Endothelial cell of coronary artery (primary cell): Measurements from ENCODE around the gene CHRNB1. TPM values are rescaled to one million over a fixed set of nuclear protein-coding genes. Genes with fewer than 3 reads are reported as not detected.

Experiments
- total RNA-seq: library from RNA; depleted of rRNA; stranded (reverse); fragments of >200 nt; gene quantifications from 2 replicates; pipeline ENCODE4 v1.2.3, GENCODE V29; 2014

CHRNB1 gene
- total RNA-seq = 4.4 and 6.6 TPM in 2 replicates

DNA sequence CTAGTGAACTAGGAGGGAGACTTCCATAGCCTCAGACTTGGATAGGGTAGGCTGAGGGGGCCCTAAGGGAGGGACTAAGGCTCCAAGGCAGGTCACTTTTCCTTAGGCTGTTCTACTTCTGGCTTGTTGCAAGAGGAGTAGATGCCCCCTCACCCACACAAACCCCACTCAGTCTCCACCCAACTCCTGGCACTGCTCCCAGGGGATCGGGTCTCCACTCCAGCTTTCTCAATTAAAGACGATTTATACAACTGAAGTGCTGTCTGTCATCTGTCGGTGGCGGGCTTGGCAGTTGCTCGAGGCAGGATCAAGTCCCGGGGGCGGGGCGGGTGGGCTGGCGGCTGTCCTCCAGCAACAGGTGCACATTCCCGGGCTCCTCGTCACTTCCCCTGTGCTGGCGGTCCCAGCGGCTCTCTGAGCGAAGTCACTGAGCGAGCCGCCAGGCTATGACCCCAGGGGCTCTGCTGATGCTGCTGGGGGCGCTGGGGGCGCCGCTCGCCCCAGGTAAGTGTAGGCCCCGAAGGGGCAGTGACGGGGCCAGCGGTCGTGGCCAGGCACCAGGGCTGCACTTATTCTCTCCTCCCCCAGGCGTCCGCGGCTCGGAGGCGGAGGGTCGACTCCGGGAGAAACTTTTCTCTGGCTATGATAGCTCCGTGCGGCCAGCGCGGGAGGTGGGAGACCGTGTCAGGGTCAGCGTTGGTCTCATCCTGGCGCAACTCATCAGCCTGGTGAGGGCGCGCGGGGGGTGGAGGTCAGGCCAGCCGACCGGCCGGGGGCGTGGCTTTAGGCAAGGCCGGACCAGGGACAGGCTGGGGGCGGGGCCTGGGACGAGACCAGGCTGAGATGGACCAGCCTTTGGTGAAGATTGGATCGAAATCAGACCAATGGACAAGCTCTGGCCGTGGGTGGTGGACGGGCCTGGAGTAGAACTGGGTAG, at the start of gene CHRNB1:
TSS of gene CHRNB1 (plus strand) at position 380 of the 937 bp plus-strand sequence. CDS start at position 447, 67 bp downstream.

DNA sequence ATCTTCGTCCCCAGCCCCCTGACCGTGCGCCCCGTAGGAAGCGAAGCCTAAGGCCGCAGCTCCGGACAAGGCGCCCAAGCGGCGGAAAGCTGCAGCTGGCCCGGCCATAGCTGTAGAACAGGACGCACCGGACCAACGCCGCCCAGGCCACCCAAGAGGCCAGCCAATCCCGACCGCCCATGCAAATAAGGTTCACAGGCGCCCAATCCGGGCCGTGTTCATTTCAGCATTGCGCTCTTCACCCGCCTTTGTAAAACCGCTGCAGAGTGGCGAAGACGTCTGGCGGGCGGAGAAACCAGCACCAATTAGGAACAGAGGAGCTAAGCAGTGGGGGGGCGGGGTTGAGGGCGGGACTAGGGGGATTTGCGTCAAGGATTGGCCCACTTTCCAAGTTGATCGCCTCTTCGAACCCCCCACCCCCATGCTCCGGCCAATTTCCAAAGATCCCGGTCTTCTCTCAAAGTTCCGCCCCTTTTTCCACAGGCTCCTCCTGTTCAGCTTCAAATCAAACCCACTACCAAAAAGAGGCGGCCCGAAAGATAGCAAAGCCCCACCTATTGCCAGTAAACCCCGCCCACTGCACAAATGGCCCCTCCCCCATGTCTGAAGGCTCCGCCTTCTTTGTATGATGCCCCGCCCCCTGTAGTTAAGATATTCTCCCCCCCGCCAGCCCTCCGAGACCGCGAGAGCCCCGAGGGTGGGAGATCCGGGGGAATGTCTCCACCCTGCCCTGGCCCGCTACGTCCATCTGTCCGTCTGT, 40.7 kb upstream of the CHRNB1 start, which contains the start of gene TMEM256:
TSS of gene TMEM256 (minus strand) at position 121 of the 760 bp plus-strand sequence. CDS start at position 108, 13 bp downstream.

DNA sequence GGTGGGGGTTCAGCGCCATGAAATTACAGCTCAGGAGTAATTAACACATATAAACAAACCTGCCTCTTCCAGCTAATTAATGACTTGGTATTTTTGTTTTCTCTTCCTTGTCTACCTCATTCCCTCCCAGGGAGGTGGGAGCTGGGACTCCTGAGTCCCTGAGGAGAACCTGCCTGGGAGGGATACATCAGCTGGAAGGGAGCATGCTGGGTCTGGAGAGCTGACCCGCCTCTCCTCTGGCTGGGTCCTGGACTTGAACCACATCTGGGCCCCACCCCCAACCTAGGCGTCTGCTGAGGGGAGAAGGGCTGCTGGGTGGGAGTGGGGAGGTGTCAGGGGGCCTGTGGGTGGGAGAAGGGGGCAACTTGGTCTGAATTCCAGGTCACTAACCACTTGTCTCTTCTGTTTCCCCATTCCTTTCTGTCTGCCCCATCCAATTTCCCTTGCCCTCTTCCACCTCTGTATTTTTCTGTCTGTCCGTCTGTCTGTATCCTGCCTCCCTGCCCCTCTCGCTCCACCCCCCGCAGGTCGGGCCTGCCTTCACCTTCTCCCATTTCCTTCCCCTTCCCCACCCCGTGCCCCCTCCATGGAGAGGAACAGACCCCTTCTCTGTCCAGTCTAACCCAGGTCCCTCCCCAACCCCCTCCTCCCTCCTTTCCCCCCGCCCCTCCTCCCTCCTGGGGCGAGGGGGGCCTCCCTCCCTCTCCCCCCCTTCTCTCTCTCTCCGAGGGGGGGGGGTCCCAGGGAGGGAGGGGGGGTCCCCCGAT, 37.2 kb upstream of the CHRNB1 start, which contains the start of gene NLGN2:
TSS of gene NLGN2 (plus strand) at position 361 of the 767 bp plus-strand sequence. CDS start 411 bp downstream, outside the sequence.

DNA sequence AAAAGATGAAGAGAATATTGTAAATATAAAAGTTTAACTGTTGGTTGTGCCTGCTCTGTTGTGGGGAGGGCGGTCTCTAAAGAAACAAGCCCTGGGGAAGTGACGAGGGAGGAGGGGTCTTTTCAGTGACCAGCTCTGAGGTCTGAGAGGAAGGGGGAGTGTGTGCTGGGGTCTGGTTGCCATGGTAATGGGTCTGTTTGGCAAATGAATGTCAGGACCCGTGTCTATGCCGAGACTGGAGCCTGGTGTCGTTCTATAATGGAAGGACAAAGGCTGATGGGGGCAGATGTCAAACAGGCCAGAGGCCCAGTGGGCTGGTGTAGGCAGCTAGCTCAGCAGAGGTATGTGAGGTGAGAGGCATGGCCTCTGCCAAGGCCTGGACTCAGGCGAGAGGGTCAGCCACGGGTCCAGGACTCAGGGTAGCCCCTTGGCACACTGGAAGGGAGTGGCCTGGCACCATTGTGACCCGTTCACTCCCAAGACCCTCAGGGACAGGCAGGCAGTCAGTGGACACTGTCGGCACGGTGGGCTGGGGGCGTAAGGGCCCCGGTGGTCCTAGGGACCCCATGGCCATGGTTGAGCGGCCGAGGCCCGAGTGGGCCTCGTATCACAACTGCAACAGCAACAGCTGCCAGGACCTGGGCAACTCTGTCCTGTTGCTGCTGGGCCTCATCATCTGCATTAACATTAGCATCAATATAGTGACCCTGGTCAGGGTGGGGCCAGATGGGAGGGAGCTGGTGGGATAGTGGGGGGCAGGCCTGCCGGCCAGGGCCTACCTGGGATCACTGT, 24.8 kb upstream of the CHRNB1 start, which contains the start of gene SPEM1:
TSS of gene SPEM1 (plus strand) at position 506 of the 792 bp plus-strand sequence. CDS start at position 567, 61 bp downstream.

GRCh38 chr17:7425316-7425715, 19.5 kb upstream of the CHRNB1 start, which contains the start of gene SPEM2:
SPEM2 (plus strand) TSS chr17:7425616; CDS start chr17:7425689, 73 bp downstream.

DNA sequence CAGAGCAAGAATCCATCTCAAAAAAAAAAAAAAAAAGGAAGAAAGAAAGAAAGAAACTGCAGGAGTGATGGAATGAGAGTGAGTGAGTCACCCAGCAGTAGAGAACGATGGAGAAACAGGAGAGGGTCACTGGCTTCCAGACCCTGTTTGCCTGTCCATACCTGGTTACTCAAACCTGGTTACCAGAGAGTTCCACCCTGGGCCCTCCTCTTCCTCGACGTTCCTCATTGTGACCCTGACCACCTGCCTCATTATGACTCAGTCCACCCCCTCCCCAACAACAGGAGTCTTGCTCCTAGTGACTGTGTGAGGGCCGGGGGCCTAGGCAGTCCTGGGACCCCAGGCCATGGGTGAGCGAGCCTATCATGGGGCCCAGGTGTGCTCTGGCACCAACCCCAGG, 16.3 kb upstream of the CHRNB1 start, which contains the start of gene SPEM3:
TSS of gene SPEM3 (plus strand) at position 301 of the 400 bp plus-strand sequence. CDS start at position 347, 46 bp downstream.

GRCh38 chr17:7439462-7440112, 5.3 kb upstream of the CHRNB1 start, which contains the start of gene FGF11:
FGF11 (plus strand) TSS chr17:7439512; CDS start chr17:7439621, 109 bp downstream.

DNA sequence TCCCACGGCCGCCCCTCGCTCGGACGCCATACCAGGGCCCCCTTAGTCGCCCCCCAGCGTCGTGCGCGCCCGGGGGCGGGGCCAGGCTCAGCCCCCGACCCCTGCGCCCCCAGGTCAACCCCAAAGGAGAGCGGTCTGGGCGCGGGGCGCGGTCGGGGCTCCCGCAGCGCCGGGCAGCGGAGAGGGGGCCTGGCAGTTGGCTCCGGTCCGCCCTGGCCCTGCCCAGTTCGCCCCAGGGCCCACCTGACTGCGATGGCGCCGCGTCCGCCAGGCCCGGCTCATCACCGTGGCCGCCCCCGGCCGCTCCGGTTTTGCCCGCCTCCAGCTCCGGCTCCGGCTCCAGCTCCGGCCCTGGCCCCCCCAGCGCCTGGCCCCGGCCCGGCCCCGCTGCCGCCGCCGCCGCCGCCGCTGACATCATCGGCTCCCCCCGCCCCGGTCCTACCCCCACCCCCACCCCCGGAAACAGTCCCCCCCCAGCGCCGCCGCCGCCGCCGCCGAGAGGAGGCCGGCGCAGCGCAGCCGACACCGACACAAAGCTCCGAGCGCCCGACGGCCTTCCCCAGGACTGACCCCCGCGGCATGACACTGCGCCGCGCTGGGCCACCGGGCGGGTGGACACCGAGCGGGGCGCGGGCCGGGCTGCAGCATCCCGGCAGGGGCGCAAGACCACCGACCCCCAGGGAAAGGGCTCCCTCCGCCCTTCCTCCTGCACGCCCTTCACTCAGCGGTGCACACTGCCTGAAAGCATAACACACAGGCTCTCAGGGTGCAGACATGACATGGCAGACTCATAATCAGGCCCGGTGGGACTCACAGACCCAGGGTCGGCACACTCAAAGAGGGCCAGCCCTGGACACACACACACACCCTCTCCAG, 34.6 kb downstream of the CHRNB1 start, which contains the start of gene ZBTB4:
TSS of gene ZBTB4 (minus strand) at position 419 of the 876 bp plus-strand sequence. CDS start 12,830 bp downstream, outside the sequence.

GRCh38 chr17:7481275-7481674, 36.4 kb downstream of the CHRNB1 start, which contains the start of gene SLC35G6:
SLC35G6 (plus strand) TSS chr17:7481446; CDS start chr17:7481517, 71 bp downstream.

DNA sequence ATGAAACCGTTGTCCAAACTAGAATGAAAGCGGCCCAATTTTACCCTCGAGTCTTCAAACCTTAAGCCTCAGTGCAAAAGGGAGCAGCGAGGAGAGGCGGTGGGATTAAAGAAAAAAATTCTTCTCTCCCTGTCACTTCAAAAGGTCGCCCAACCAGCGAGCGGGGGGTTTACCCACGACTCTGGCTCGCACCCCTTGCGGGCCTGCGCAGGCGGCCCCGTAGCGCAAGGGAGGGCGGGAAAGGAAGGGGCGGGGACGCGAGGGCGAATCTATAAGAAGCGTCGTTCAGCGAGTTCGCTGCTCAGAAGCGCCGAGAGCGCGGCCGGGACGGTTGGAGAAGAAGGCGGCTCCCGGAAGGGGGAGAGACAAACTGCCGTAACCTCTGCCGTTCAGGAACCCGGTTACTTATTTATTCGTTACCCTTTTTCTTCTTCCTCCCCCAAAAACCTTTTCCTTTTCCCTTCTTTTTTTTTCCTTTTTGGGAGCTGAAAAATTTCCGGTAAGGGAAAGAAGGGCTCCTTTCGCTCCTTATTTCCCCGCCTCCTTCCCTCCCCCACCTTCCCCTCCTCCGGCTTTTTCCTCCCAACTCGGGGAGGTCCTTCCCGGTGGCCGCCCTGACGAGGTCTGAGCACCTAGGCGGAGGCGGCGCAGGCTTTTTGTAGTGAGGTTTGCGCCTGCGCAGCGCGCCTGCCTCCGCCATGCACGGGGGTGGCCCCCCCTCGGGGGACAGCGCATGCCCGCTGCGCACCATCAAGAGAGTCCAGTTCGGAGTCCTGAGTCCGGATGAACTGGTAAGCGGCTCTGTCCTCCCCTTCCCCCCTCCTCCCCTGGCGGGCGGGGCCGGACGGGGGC, 39.4 kb downstream of the CHRNB1 start, which contains the start of gene POLR2A:
TSS of gene POLR2A (plus strand) at position 300 of the 852 bp plus-strand sequence.

Other genes with a start within 250 kb of the CHRNB1 start
- 10.3 and 23.2 TPM in 2 replicates for gene DLG4, start 225.2 kb upstream of the CHRNB1 start, total RNA-seq
- 192 and 322 TPM in 2 replicates for gene ACADVL, start 225.1 kb upstream of the CHRNB1 start, total RNA-seq
- 37.3 and 41.1 TPM in 2 replicates for gene DVL2, start 210.5 kb upstream of the CHRNB1 start, total RNA-seq
- 37.7 and 45.1 TPM in 2 replicates for gene PHF23, start 205.6 kb upstream of the CHRNB1 start, total RNA-seq
- 92.4 and 120 TPM in 2 replicates for gene GABARAP, start 202.6 kb upstream of the CHRNB1 start, total RNA-seq
- 19.3 and 39.2 TPM in 2 replicates for gene CTDNEP1, start 193.3 kb upstream of the CHRNB1 start, total RNA-seq
- gene ELP5, start 192.8 kb upstream of the CHRNB1 start, total RNA-seq = 30.2 and 31.5 TPM in 2 replicates
- gene CLDN7, start 182.6 kb upstream of the CHRNB1 start, total RNA-seq = 13.4 and 15.9 TPM in 2 replicates
- under 0.01 TPM in 2 replicates for gene SLC2A4, start 163.3 kb upstream of the CHRNB1 start, total RNA-seq
- not detected in 2 replicates for gene YBX2, start 150.4 kb upstream of the CHRNB1 start, total RNA-seq
- gene EIF5A, start 137.4 kb upstream of the CHRNB1 start, total RNA-seq = 734 and 935 TPM in 2 replicates
- 26.1 and 27.3 TPM in 2 replicates for gene GPS2, start 129.7 kb upstream of the CHRNB1 start, total RNA-seq
- 16.6 and 24.9 TPM in 2 replicates for gene NEURL4, start 115.7 kb upstream of the CHRNB1 start, total RNA-seq
- gene ACAP1, start 108.5 kb upstream of the CHRNB1 start, total RNA-seq = 0.45 and 0.66 TPM in 2 replicates
- 2.2 and 3.6 TPM in 2 replicates for gene KCTD11, start 92.9 kb upstream of the CHRNB1 start, total RNA-seq
- gene TMEM95, start 89.9 kb upstream of the CHRNB1 start, total RNA-seq = not detected in 2 replicates
- under 0.01 and 0.28 TPM in 2 replicates for gene TNK1, start 64.0 kb upstream of the CHRNB1 start, total RNA-seq
- gene PLSCR3, start 50.5 kb upstream of the CHRNB1 start, total RNA-seq = 16.8 and 23.6 TPM in 2 replicates
- gene TMEM256, start 41.0 kb upstream of the CHRNB1 start, total RNA-seq = 86.7 and 102 TPM in 2 replicates
- 2.9 and 5.1 TPM in 2 replicates for gene NLGN2, start 37.2 kb upstream of the CHRNB1 start, total RNA-seq
- gene SPEM1, start 24.7 kb upstream of the CHRNB1 start, total RNA-seq = not detected in 2 replicates
- gene SPEM2, start 19.4 kb upstream of the CHRNB1 start, total RNA-seq = not detected in 2 replicates
- not detected in 2 replicates for gene SPEM3, start 16.2 kb upstream of the CHRNB1 start, total RNA-seq
- 5.2 and 6.0 TPM in 2 replicates for gene TMEM102, start 9.6 kb upstream of the CHRNB1 start, total RNA-seq
- gene FGF11, start 5.5 kb upstream of the CHRNB1 start, total RNA-seq = 0.09 and 0.94 TPM in 2 replicates
- 8.2 and 13.7 TPM in 2 replicates for gene ZBTB4, start 34.6 kb downstream of the CHRNB1 start, total RNA-seq
- gene SLC35G6, start 36.4 kb downstream of the CHRNB1 start, total RNA-seq = not detected in 2 replicates
- 79.3 and 81.6 TPM in 2 replicates for gene POLR2A, start 39.3 kb downstream of the CHRNB1 start, total RNA-seq
- 6.1 and 10.5 TPM in 2 replicates for gene TNFSF12, start 104.0 kb downstream of the CHRNB1 start, total RNA-seq
- 0.66 and 0.90 TPM in 2 replicates for gene TNFSF13, start 113.7 kb downstream of the CHRNB1 start, total RNA-seq
- gene SENP3, start 116.9 kb downstream of the CHRNB1 start, total RNA-seq = 86.7 and 95.7 TPM in 2 replicates
- gene CD68, start 134.6 kb downstream of the CHRNB1 start, total RNA-seq = 1.6 and 2.8 TPM in 2 replicates
- 56.6 and 73.6 TPM in 2 replicates for gene MPDU1, start 138.8 kb downstream of the CHRNB1 start, total RNA-seq
- 0.09 and 0.28 TPM in 2 replicates for gene SOX15, start 145.0 kb downstream of the CHRNB1 start, total RNA-seq
- gene FXR2, start 169.8 kb downstream of the CHRNB1 start, total RNA-seq = 33.2 and 38.3 TPM in 2 replicates
- gene SAT2, start 182.8 kb downstream of the CHRNB1 start, total RNA-seq = 18.9 and 24.0 TPM in 2 replicates
- gene SHBG, start 185.1 kb downstream of the CHRNB1 start, total RNA-seq = 0.18 and 0.19 TPM in 2 replicates
- not detected in 2 replicates for gene ATP1B2, start 205.9 kb downstream of the CHRNB1 start, total RNA-seq
- 38.8 and 50.1 TPM in 2 replicates for gene TP53, start 242.4 kb downstream of the CHRNB1 start, total RNA-seq
- 8.9 and 14.6 TPM in 2 replicates for gene WRAP53, start 243.4 kb downstream of the CHRNB1 start, total RNA-seq